HEK293 (cell line): ENCODE data around the gene ACADVL.

ENCODE experiments used
- CTCF ChIA-PET: fragments of 350-600 bp; formaldehyde crosslinking; extraction: SDS; loops from one replicate; lab custom pipeline; 2021; ENCODE audit warnings: antibody characterized with exemption; lab: Yijun Ruan, JAX
- POLR2A ChIA-PET: fragments of 300-600 bp; formaldehyde crosslinking; extraction: SDS; loops from one replicate; lab custom pipeline; 2020; ENCODE audit warnings: antibody characterized with exemption, inconsistent platforms; lab: Yijun Ruan, JAX
- H3K27ac ChIP-seq: fragments of 200-500 bp; sonication (Bioruptor generic); 2 replicates; pipeline ENCODE4 v1.5.1; 2014; ENCODE audit warnings: low read depth, low read length, control low read depth, inconsistent platforms; ENCODE audit errors: extremely low read depth
- H3K36me3 ChIP-seq, 2 experiments: fragments of 200-500 bp in 1 of 2; sonication (Bioruptor generic) in 1 of 2; 1 replicate in 1 of 2; 2 replicates in 1 of 2; pipeline ENCODE4 v1.5.1; 2014 to 2017; ENCODE audit warnings: inconsistent platforms in 2 of 2, low read length in 2 of 2; ENCODE audit not compliant: control insufficient read depth in 2 of 2, insufficient read depth in 1 of 2
- H3K4me1 ChIP-seq: fragments of 200-500 bp; sonication (Bioruptor generic); 2 replicates; pipeline ENCODE4 v1.5.1; 2014; ENCODE audit warnings: mild to moderate bottlenecking, low read length, inconsistent platforms; ENCODE audit not compliant: control insufficient read depth, insufficient read depth
- H3K4me3 ChIP-seq: 2 replicates; pipeline ENCODE4 v1.5.1; 2011; ENCODE audit warnings: low read depth, mild to moderate bottlenecking, control low read depth, low read length, moderate library complexity
- H3K9me3 ChIP-seq: fragments of 200-500 bp; sonication (Bioruptor generic); 2 replicates; pipeline ENCODE4 v1.5.1; 2014; ENCODE audit warnings: low read depth, low read length, inconsistent platforms; ENCODE audit not compliant: control insufficient read depth, insufficient read depth
- EGR2 ChIP-seq: fragments of 450-650 bp; formaldehyde crosslinking; IDR thresholded peaks from 2 replicates; pipeline ENCODE4 v1.5.1; 2016; ENCODE audit warnings: low read depth, missing biosample characterization, missing genetic modification characterization
- GLIS2 ChIP-seq: fragments of 450-650 bp; formaldehyde crosslinking; IDR thresholded peaks from 2 replicates; pipeline ENCODE4 v1.5.1; 2016; ENCODE audit warnings: missing biosample characterization, missing genetic modification characterization
- HOXA7 ChIP-seq: sonication (generic); formaldehyde crosslinking; IDR thresholded peaks from 2 replicates; pipeline ENCODE4 v1.8.1; 2022; ENCODE audit warnings: missing genetic modification reagents, borderline replicate concordance
- KLF1 ChIP-seq: fragments of 450-650 bp; formaldehyde crosslinking; IDR thresholded peaks from 2 replicates; pipeline ENCODE4 v1.5.1; 2016; ENCODE audit warnings: missing biosample characterization, missing genetic modification characterization
- KLF17 ChIP-seq: fragments of 450-650 bp; formaldehyde crosslinking; IDR thresholded peaks from 2 replicates; pipeline ENCODE4 v1.5.1; 2016; ENCODE audit warnings: missing biosample characterization, missing genetic modification characterization
- PRDM6 ChIP-seq: fragments of 450-650 bp; formaldehyde crosslinking; IDR thresholded peaks from 2 replicates; pipeline ENCODE4 v1.5.1; 2017; ENCODE audit warnings: missing biosample characterization, missing genetic modification characterization
- WT1 ChIP-seq: fragments of 450-650 bp; formaldehyde crosslinking; IDR thresholded peaks from 2 replicates; pipeline ENCODE4 v1.5.1; 2016; ENCODE audit warnings: missing biosample characterization, missing genetic modification characterization
- YY1 ChIP-seq: fragments of 450-650 bp; formaldehyde crosslinking; IDR thresholded peaks from 2 replicates; pipeline ENCODE4 v1.5.1; 2018; ENCODE audit warnings: missing biosample characterization, missing genetic modification characterization
- ZBTB21 ChIP-seq: fragments of 450-650 bp; formaldehyde crosslinking; IDR thresholded peaks from 2 replicates; pipeline ENCODE4 v1.5.1; 2017; ENCODE audit warnings: missing biosample characterization, missing genetic modification characterization
- ZBTB26 ChIP-seq: fragments of 450-650 bp; formaldehyde crosslinking; optimal IDR thresholded peaks from 2 replicates; pipeline ENCODE3; 2016; ENCODE audit warnings: missing biosample characterization, mild to moderate bottlenecking, missing genetic modification characterization
- ZBTB8A ChIP-seq: fragments of 450-650 bp; formaldehyde crosslinking; IDR thresholded peaks from 2 replicates; pipeline ENCODE4 v1.5.1; 2016; ENCODE audit warnings: missing biosample characterization, missing genetic modification characterization
- ZNF133 ChIP-seq: fragments of 450-650 bp; formaldehyde crosslinking; IDR thresholded peaks from 2 replicates; pipeline ENCODE4 v1.5.1; 2016; ENCODE audit warnings: missing biosample characterization, missing genetic modification characterization
- ZNF174 ChIP-seq: fragments of 450-650 bp; formaldehyde crosslinking; IDR thresholded peaks from 2 replicates; pipeline ENCODE4 v1.5.0; 2017; ENCODE audit warnings: missing biosample characterization, mild to moderate bottlenecking, missing genetic modification characterization
- ZNF2 ChIP-seq: fragments of 450-650 bp; formaldehyde crosslinking; IDR thresholded peaks from 2 replicates; pipeline ENCODE4 v1.5.1; 2016; ENCODE audit warnings: missing biosample characterization, missing genetic modification characterization
- ZNF202 ChIP-seq: fragments of 450-650 bp; formaldehyde crosslinking; IDR thresholded peaks from 2 replicates; pipeline ENCODE4 v1.5.1; 2016; ENCODE audit warnings: missing biosample characterization, missing genetic modification characterization, borderline replicate concordance
- ZNF274 ChIP-seq, 2 experiments: fragments of 200-500 bp in 1 of 2; fragments of 450-650 bp in 1 of 2; sonication (Bioruptor generic) in 1 of 2; formaldehyde crosslinking in 1 of 2; IDR thresholded peaks; 2 replicates each; pipeline versions ENCODE4 v1.5.1 to v1.6.1; 2014 to 2016; ENCODE audit warnings: borderline replicate concordance in 1 of 2, inconsistent platforms in 1 of 2, low read length in 1 of 2, missing biosample characterization in 1 of 2, missing genetic modification characterization in 1 of 2
- ZNF350 ChIP-seq: fragments of 450-650 bp; formaldehyde crosslinking; IDR thresholded peaks from 2 replicates; pipeline ENCODE4 v1.5.0; 2017; ENCODE audit warnings: missing biosample characterization, mild to moderate bottlenecking, missing genetic modification characterization
- ZNF416 ChIP-seq: fragments of 450-650 bp; formaldehyde crosslinking; IDR thresholded peaks from 2 replicates; pipeline ENCODE4 v1.5.1; 2016; ENCODE audit warnings: missing biosample characterization, missing genetic modification characterization
- ZNF426 ChIP-seq: fragments of 450-650 bp; formaldehyde crosslinking; IDR thresholded peaks from 2 replicates; pipeline ENCODE4 v1.5.1; 2017; ENCODE audit warnings: missing biosample characterization, missing genetic modification characterization, mild to moderate bottlenecking, inconsistent platforms, moderate library complexity
- ZNF664 ChIP-seq: fragments of 450-650 bp; formaldehyde crosslinking; IDR thresholded peaks from 2 replicates; pipeline ENCODE4 v1.5.1; 2016; ENCODE audit warnings: missing biosample characterization, missing genetic modification characterization
- ZNF677 ChIP-seq: fragments of 450-650 bp; IDR thresholded peaks from 2 replicates; pipeline ENCODE4 v1.5.0; 2018; ENCODE audit warnings: missing biosample characterization, mild to moderate bottlenecking, missing genetic modification characterization, moderate library complexity
- ZNF692 ChIP-seq: fragments of 450-650 bp; formaldehyde crosslinking; IDR thresholded peaks from 2 replicates; pipeline ENCODE4 v1.5.1; 2016; ENCODE audit warnings: missing biosample characterization, missing genetic modification characterization
- ZNF843 ChIP-seq: fragments of 450-650 bp; formaldehyde crosslinking; IDR thresholded peaks from 2 replicates; pipeline ENCODE4 v1.5.1; 2016; ENCODE audit warnings: missing biosample characterization, missing genetic modification characterization
- ZSCAN5A ChIP-seq: fragments of 450-650 bp; formaldehyde crosslinking; IDR thresholded peaks from 2 replicates; pipeline ENCODE4 v1.5.1; 2016; ENCODE audit warnings: missing biosample characterization, missing genetic modification characterization

Gene ACADVL

GRCh38 chr17:7173687-7174602 lies 45.8 kb upstream of the ACADVL start:
- Histone ChIP-seq H3K36me3 (no peaks in the 10 kb centered on the region; a peak in 1 of 3 replicates), H3K4me1 (peaks cover 8% of the 10 kb centered on the region), H3K4me3 (no peak overlapping the region), H3K27ac (no peak overlapping the region), H3K9me3 (no peaks in the 10 kb centered on the region)
- CTCF ChIA-PET: interaction anchor here (0.6 to 0.7 kb wide), 4 partner anchors 8 to 22 kb away, joined by 3 to 6 read pairs (median 4); no protein-coding TSS in a partner anchor
- TF ChIP-seq ZNF174 (tag by site-specific recombination) (no peak), ZNF133 (no peak), ZBTB8A (tag by site-specific recombination) (0 out of 2 replicates have a peak, but pooled peaks have one; percentile 14), PRDM6 (tag by site-specific recombination) (no peak), ZNF677 (tag by site-specific recombination) (no peak), ZNF202 (tag by site-specific recombination) (peak; percentile 64; the same call in 1 of the 2 replicates), KLF1 (tag by site-specific recombination) (0 out of 2 replicates have a peak, but pooled peaks have one; percentile 13), ZNF692 (no peak), WT1 (0 out of 2 replicates have a peak, but pooled peaks have one; percentile 20), ZBTB21 (no peak)
- POLR2A ChIA-PET: interaction anchor here (0.8 kb wide), 1 partner anchor 10 kb away, joined by 8 read pairs; no protein-coding TSS in a partner anchor

GRCh38 chr17:7174603-7175326 lies 45.0 kb upstream of the ACADVL start:
- H3K36me3 ChIP-seq: no peaks in the 10 kb centered on the region; a peak in 1 of 3 replicates
- H3K9me3 ChIP-seq: no peaks in the 10 kb centered on the region
- no peak overlapping the region for H3K27ac ChIP-seq
- ChIA-PET POLR2A (no interaction called here), CTCF (interaction anchor here (0.7 kb wide), 1 partner anchor 7 kb away, joined by 3 read pairs; no protein-coding TSS in a partner anchor)
- no peak overlapping the region for H3K4me3 ChIP-seq
- peaks cover 8% of the 10 kb centered on the region for H3K4me1 ChIP-seq
- TF ChIP-seq EGR2 (tag by site-specific recombination) (peak; percentile 86), ZBTB26 (tag by site-specific recombination) (no peak), YY1 (tag by site-specific recombination) (no peak; the same call in 1 of the 2 replicates), ZNF843 (no peak), ZNF416 (tag by site-specific recombination) (no peak), KLF17 (tag by site-specific recombination) (no peak), HOXA7 (no peak), ZNF426 (tag by site-specific recombination) (no peak), GLIS2 (tag by site-specific recombination) (no peak), ZSCAN5A (tag by site-specific recombination) (no peak), ZNF664 (no peak), ZNF350 (tag by site-specific recombination) (no peak), ZNF2 (tag by site-specific recombination) (peak; percentile 43; the same call in 1 of the 2 replicates), WT1 (peak; percentile 14; the same call in 1 of the 2 replicates), ZNF274 (IDR thresholded peaks at IDR 0.05; ENCODE audit: low read length) (no peak), ZNF274 (tag by site-specific recombination; IDR thresholded peaks at IDR 0.05; ENCODE audit: borderline replicate concordance) (no peak)
